A673 (cell line): ENCODE data around the gene NCOA7. TPM values are rescaled to one million over a fixed set of nuclear protein-coding genes. Genes with fewer than 3 reads are reported as not detected.

Experiments
- BruUV-seq: library from RNA; stranded (reverse); fragments of 400-500 nt; replicated peaks from 2 replicates; lab custom pipeline; 2021; lab: Mats Ljungman, UMichigan
- CTCF ChIA-PET: fragments of 300-600 bp; sonication (Branson Sonifier 250); formaldehyde crosslinking; loops from one replicate; lab custom pipeline; 2022; ENCODE audit warnings: antibody characterized with exemption; lab: Charles Lee
- POLR2A ChIA-PET: fragments of 300-600 bp; sonication (Branson Sonifier 250); formaldehyde crosslinking; loops from one replicate; lab custom pipeline; 2022; ENCODE audit warnings: antibody characterized with exemption; ENCODE audit not compliant: low non-redundant PET; lab: Charles Lee
- DNase-seq: peaks from one replicate; pipeline ENCODE4 v3.0.0-alpha.2; 2015; ENCODE audit warnings: low spot score
- H3K27ac ChIP-seq: fragments of 200-600 bp; sonication (generic); 2 replicates; pipeline ENCODE4 v1.5.1; 2016; ENCODE audit warnings: mixed run types, low read depth, mild to moderate bottlenecking, mixed read lengths, antibody characterized with exemption, low read length; ENCODE audit not compliant: poor library complexity, severe bottlenecking
- H3K27me3 ChIP-seq: fragments of 200-600 bp; sonication (generic); replicated peaks from 2 replicates; pipeline ENCODE4 v1.6.1; 2017; ENCODE audit warnings: mixed run types, low read depth, mild to moderate bottlenecking, mixed read lengths, antibody characterized with exemption, low read length; ENCODE audit not compliant: insufficient read depth, poor library complexity
- H3K36me3 ChIP-seq: fragments of 200-600 bp; sonication (generic); 2 replicates; pipeline ENCODE4 v1.6.1; 2016; ENCODE audit warnings: mixed run types, mild to moderate bottlenecking, mixed read lengths, antibody characterized with exemption, low read length; ENCODE audit not compliant: insufficient read depth, poor library complexity, severe bottlenecking
- H3K4me1 ChIP-seq: fragments of 200-600 bp; sonication (generic); 2 replicates; pipeline ENCODE4 v1.6.1; 2017; ENCODE audit warnings: mixed run types, mild to moderate bottlenecking, mixed read lengths, antibody characterized with exemption, low read length; ENCODE audit not compliant: insufficient read depth, poor library complexity, severe bottlenecking
- H3K4me3 ChIP-seq: fragments of 200-600 bp; sonication (generic); 2 replicates; pipeline ENCODE4 v1.5.1; 2016; ENCODE audit warnings: low read depth, mixed run types, mild to moderate bottlenecking, mixed read lengths, low read length; ENCODE audit not compliant: poor library complexity, severe bottlenecking
- H3K9me3 ChIP-seq: fragments of 200-600 bp; sonication (generic); 2 replicates; pipeline ENCODE4 v1.6.1; 2016; ENCODE audit warnings: mixed run types, low read depth, mild to moderate bottlenecking, mixed read lengths, antibody characterized with exemption, low read length; ENCODE audit not compliant: poor library complexity, severe bottlenecking
- CTCF ChIP-seq: fragments of 300-800, 200-600 bp; sonication (generic); conservative IDR thresholded peaks from 2 replicates; pipeline ENCODE4 v1.5.1; 2017; ENCODE audit warnings: low read depth, mild to moderate bottlenecking, antibody characterized with exemption, low read length, moderate library complexity, mixed read lengths
- EZH2 ChIP-seq: fragments of 200-600 bp; sonication (generic); IDR thresholded peaks from 2 replicates; pipeline ENCODE4 v1.6.1; 2017; ENCODE audit warnings: borderline replicate concordance, low read depth, mild to moderate bottlenecking, mixed read lengths, antibody characterized with exemption, low read length; ENCODE audit not compliant: poor library complexity, severe bottlenecking
- intact Hi-C: fragments of 100-400 bp; cut with micrococcal nuclease; formaldehyde crosslinking; loops from one replicate; pipeline ENCODE4 v1.10.0; 2022; ENCODE audit not compliant: unreplicated experiment
- total RNA-seq: library from RNA; stranded (reverse); gene quantifications from 2 replicates; pipeline ENCODE4 v1.2.3, GENCODE V29; 2021

NCOA7 gene
- total RNA-seq, 1 experiment from 2014 or later = 33.5 TPM

GRCh38 chr6:125868252-125868651 is 77.5 kb downstream of the NCOA7 start:
- H3K27me3 ChIP-seq = no peaks in the 10 kb centered on the region
- no peak overlapping the region for H3K4me3 ChIP-seq
- no peaks in the 10 kb centered on the region for H3K36me3 ChIP-seq
- intact Hi-C loops = no loop called here
- no TSS peak for BruUV-seq
- TF ChIP-seq CTCF (no peak), EZH2 (no peak)
- DNase-seq = no peak
- H3K27ac ChIP-seq = no peak overlapping the region
- ChIA-PET POLR2A (no interaction called here), CTCF (interaction anchor here (1.4 kb wide), 1 partner anchor 38 kb away, joined by 3 read pairs; no protein-coding TSS in a partner anchor)
- no peaks in the 10 kb centered on the region for H3K9me3 ChIP-seq
- no peaks in the 10 kb centered on the region for H3K4me1 ChIP-seq

- H3K9me3 ChIP-seq = no peaks in the 10 kb centered on the region
- POLR2A ChIA-PET = no interaction called here
- CTCF ChIA-PET = no interaction called here
- no peak for DNase-seq
- no peaks in the 10 kb centered on the region for H3K36me3 ChIP-seq
- H3K27me3 ChIP-seq = no peaks in the 10 kb centered on the region
- no peak overlapping the region for H3K4me3 ChIP-seq
- intact Hi-C loops = no loop called here
- H3K27ac ChIP-seq = no peak overlapping the region
- no peak for TF ChIP-seq CTCF
- TF ChIP-seq EZH2 = no peak
- no TSS peak for BruUV-seq
- H3K4me1 ChIP-seq = no peaks in the 10 kb centered on the region
Observed at GRCh38 chr6:125868678-125869395, 78.1 kb downstream of the NCOA7 start.

GRCh38 chr6:125869427-125869826 is 78.7 kb downstream of the NCOA7 start:
- Histone ChIP-seq H3K36me3 (no peaks in the 10 kb centered on the region), H3K9me3 (no peaks in the 10 kb centered on the region), H3K4me1 (no peaks in the 10 kb centered on the region), H3K27me3 (no peaks in the 10 kb centered on the region), H3K27ac (no peak overlapping the region), H3K4me3 (no peak overlapping the region)
- ChIA-PET CTCF (no interaction called here), POLR2A (no interaction called here)
- intact Hi-C loops = no loop called here
- no TSS peak for BruUV-seq
- TF ChIP-seq EZH2 (no peak), CTCF (no peak)
- DNase-seq = no peak
